Left lung (tissue), 10 donors: Measurements from ENCODE around the gene INPP5A. TPM values are rescaled to one million over a fixed set of nuclear protein-coding genes. Genes with fewer than 3 reads are reported as not detected.
A peak's percentile ranks its signal among the peaks of the same experiment; 100 is the strongest.

Experiments
- ATAC-seq: fragments of 200-7000 bp; cut with Tn5 transposase; one replicate; pipeline ENCODE4 v1.9.1; 2020; ENCODE audit warnings: moderate library complexity
- DNase-seq, 4 donors: peaks; one replicate each; pipeline ENCODE4 v3.0.0-alpha.2; 2013 to 2020
- H3K27ac ChIP-seq, 2 donors: fragments of 200-600 bp; sonication (generic) in 1 of 2; one replicate each; pipeline versions ENCODE4 v1.5.0 to v1.8.0; 2020 to 2021
- H3K27me3 ChIP-seq, 2 donors: fragments of 200-600 bp; sonication (generic) in 1 of 2; one replicate each; pipeline versions ENCODE4 v1.5.0 to v1.8.0; 2020 to 2021
- H3K36me3 ChIP-seq, 2 donors: fragments of 200-600 bp; sonication (generic) in 1 of 2; one replicate each; pipeline versions ENCODE4 v1.5.0 to v1.8.0; 2020 to 2021
- H3K4me1 ChIP-seq, 2 donors: fragments of 200-600 bp; one replicate each; pipeline ENCODE4 v1.8.0; 2021
- H3K4me3 ChIP-seq, 2 donors: fragments of 200-600 bp; sonication (generic) in 1 of 2; one replicate each; pipeline versions ENCODE4 v1.5.0 to v1.8.0; 2020 to 2021; ENCODE audit warnings: mild to moderate bottlenecking in 1 of 2
- H3K9me3 ChIP-seq, 2 donors: fragments of 200-600 bp; sonication (generic) in 1 of 2; one replicate each; pipeline versions ENCODE4 v1.5.0 to v1.8.0; 2020 to 2021
- CTCF ChIP-seq, 2 donors: fragments of 200-600 bp; sonication (generic) in 1 of 2; IDR thresholded peaks; one replicate each; pipeline versions ENCODE4 v1.5.0 to v1.8.0; 2021; ENCODE audit warnings: antibody characterized with exemption in 2 of 2
- intact Hi-C, 2 donors: fragments of 100-400 bp; cut with DNase I; formaldehyde crosslinking; loops; one replicate each; pipeline versions ENCODE4 v1.11.2 to v1.14.2; 2022
- polyA plus RNA-seq, 6 donors: library from polyadenylated mRNA; unstranded; fragments of 120-200 nt; gene quantifications; one replicate each; pipeline ENCODE4 v1.2.1, GENCODE V29; 2013; ENCODE audit not compliant: insufficient read length in 6 of 6
- total RNA-seq, 2 donors: library from RNA; stranded (reverse); fragmentation: NEBNext Ultra II Directional; extraction: Animal tissue kit (Norgen Biotek cat#: 25700); gene quantifications; one replicate each; pipeline ENCODE4 v1.2.1, GENCODE V29; 2021
- donor health status: DM: no; HTN: yes; CAD: no.
- donor health status: DM: no; HTN: no; CAD: no.

Gene INPP5A
- total and polyA plus RNA-seq, 8 donors: 32.0 to 44.0 (median 36.8) TPM

GRCh38 chr10:132583456-132583855, 45.9 kb downstream of the INPP5A start:
- Histone ChIP-seq H3K4me1 (peaks cover 19 to 34% of the 10 kb centered on the region in 2 donors), H3K4me3 (no peak overlapping the region), H3K27ac (peak overlapping the region in 1 of 2 donors; percentile 0), H3K36me3 (no peaks in the 10 kb centered on the region), H3K27me3 (no peaks in the 10 kb centered on the region), H3K9me3 (no peaks in the 10 kb centered on the region)
- TF ChIP-seq CTCF (IDR thresholded peaks at IDR 0.05): no peak
- intact Hi-C loops: no loop called here
- ATAC-seq (no peak), DNase-seq (no peak)

- no peaks in the 10 kb centered on the region for H3K27me3 ChIP-seq
- no peaks in the 10 kb centered on the region for H3K36me3 ChIP-seq
- H3K4me3 ChIP-seq: no peak overlapping the region
- intact Hi-C loops: no loop called here
- H3K4me1 ChIP-seq: peaks cover 25 to 40% of the 10 kb centered on the region in 2 donors
- DNase-seq (no peak), ATAC-seq (no peak)
- H3K9me3 ChIP-seq: no peaks in the 10 kb centered on the region
- H3K27ac ChIP-seq: no peak overlapping the region
- TF ChIP-seq CTCF (IDR thresholded peaks at IDR 0.05): no peak
Measured at GRCh38 chr10:132584081-132584480, 46.5 kb downstream of the INPP5A start.

- Histone ChIP-seq H3K27ac (peak overlapping the region in 1 of 2 donors; percentile 86), H3K9me3 (no peaks in the 10 kb centered on the region), H3K4me1 (peaks cover 34 to 59% of the 10 kb centered on the region in 2 donors), H3K36me3 (no peaks in the 10 kb centered on the region), H3K27me3 (no peaks in the 10 kb centered on the region), H3K4me3 (no peak overlapping the region)
- peak; percentile 29 for ATAC-seq
- peak; percentile 60 to 85 (median 78) for DNase-seq
- no peak for TF ChIP-seq CTCF (IDR thresholded peaks at IDR 0.05)
- intact Hi-C loops: no loop called here
Measured at GRCh38 chr10:132585732-132586722, 48.4 kb downstream of the INPP5A start.

GRCh38 chr10:132586739-132587138, 49.2 kb downstream of the INPP5A start:
- no peaks in the 10 kb centered on the region for H3K36me3 ChIP-seq
- H3K9me3 ChIP-seq: no peaks in the 10 kb centered on the region
- DNase-seq (peak in 1 of 4 donors; percentile 33), ATAC-seq (no peak)
- H3K4me1 ChIP-seq: peaks cover 34 to 66% of the 10 kb centered on the region in 2 donors
- intact Hi-C loops: no loop called here
- no peak overlapping the region for H3K4me3 ChIP-seq
- TF ChIP-seq CTCF (IDR thresholded peaks at IDR 0.05): no peak
- H3K27ac ChIP-seq: peak overlapping the region; percentile 72 to 86
- no peaks in the 10 kb centered on the region for H3K27me3 ChIP-seq

GRCh38 chr10:132587175-132587574, 49.6 kb downstream of the INPP5A start:
- H3K36me3 ChIP-seq: no peaks in the 10 kb centered on the region
- intact Hi-C loops: no loop called here
- DNase-seq (peak in 1 of 4 donors; percentile 33), ATAC-seq (no peak)
- H3K4me1 ChIP-seq: peaks cover 34 to 71% of the 10 kb centered on the region in 2 donors
- no peak for TF ChIP-seq CTCF (IDR thresholded peaks at IDR 0.05)
- no peaks in the 10 kb centered on the region for H3K9me3 ChIP-seq
- H3K27me3 ChIP-seq: no peaks in the 10 kb centered on the region
- no peak overlapping the region for H3K4me3 ChIP-seq
- peak overlapping the region; percentile 72 to 86 for H3K27ac ChIP-seq
